GM18858 (cell line): ENCODE data around the gene SH3BP1.
"Not testable (repeated sequence)": the region's sequence is repeated elsewhere in the genome, so short reads cannot be mapped to it uniquely, and the experiment has no call there.

Experiments used
- ATAC-seq: cut with Tn5 transposase; IDR thresholded peaks from one replicate; pipeline ENCODE4 v1.9.1; 2021; ENCODE audit not compliant: unreplicated experiment

Gene SH3BP1

GRCh38 chr22:37633089-37633624, 6.3 kb upstream of the SH3BP1 start:
- peak; percentile 46 for ATAC-seq

- ATAC-seq, result peak; percentile 42
Measured at GRCh38 chr22:37633625-37634416, 5.6 kb upstream of the SH3BP1 start.

GRCh38 chr22:37634417-37634924, 5.0 kb upstream of the SH3BP1 start:
- ATAC-seq, result no peak

- no peak for ATAC-seq
Measured at GRCh38 chr22:37635157-37635556, 4.3 kb upstream of the SH3BP1 start.

- no peak for ATAC-seq
Measured at GRCh38 chr22:37636186-37636948, 3.1 kb upstream of the SH3BP1 start.

- ATAC-seq, result no peak
Measured at GRCh38 chr22:37636949-37637273, 2.6 kb upstream of the SH3BP1 start.

- ATAC-seq, result no peak
Measured at GRCh38 chr22:37638391-37639069, 939 bp upstream of the SH3BP1 start.

- no peak for ATAC-seq
Measured at GRCh38 chr22:37639771-37640590, 512 bp downstream of the SH3BP1 start.

GRCh38 chr22:37640591-37641560, 1.4 kb downstream of the SH3BP1 start:
- no peak for ATAC-seq

GRCh38 chr22:37641561-37641949, 2.1 kb downstream of the SH3BP1 start:
- ATAC-seq, result no peak

GRCh38 chr22:37643225-37643847, 3.9 kb downstream of the SH3BP1 start:
- no peak for ATAC-seq

GRCh38 chr22:37647317-37647716, 7.8 kb downstream of the SH3BP1 start:
- ATAC-seq, result no peak

GRCh38 chr22:37647928-37648327, 8.5 kb downstream of the SH3BP1 start:
- ATAC-seq, result no peak

- ATAC-seq, result no peak
Measured at GRCh38 chr22:37650463-37651136, 11.1 kb downstream of the SH3BP1 start.

- ATAC-seq, result no peak
Measured at GRCh38 chr22:37654563-37655251, 15.2 kb downstream of the SH3BP1 start.

GRCh38 chr22:37655252-37655563, 15.7 kb downstream of the SH3BP1 start:
- no peak for ATAC-seq

- not testable (repeated sequence) for ATAC-seq
Measured at GRCh38 chr22:37656583-37656982, 17.1 kb downstream of the SH3BP1 start.

- no peak for ATAC-seq
Measured at GRCh38 chr22:37657590-37658132, 18.2 kb downstream of the SH3BP1 start.
